Measurements from ENCODE around the gene LRRN4CL. TPM values are rescaled to one million over a fixed set of nuclear protein-coding genes. Genes with fewer than 3 reads are reported as not detected.
"Not testable (repeated sequence)": the region's sequence is repeated elsewhere in the genome, so short reads cannot be mapped to it uniquely, and the experiment has no call there.

LRRN4CL gene
- total RNA-seq: 0.25 TPM in 1 of 2 replicates, not detected in the other

DNA sequence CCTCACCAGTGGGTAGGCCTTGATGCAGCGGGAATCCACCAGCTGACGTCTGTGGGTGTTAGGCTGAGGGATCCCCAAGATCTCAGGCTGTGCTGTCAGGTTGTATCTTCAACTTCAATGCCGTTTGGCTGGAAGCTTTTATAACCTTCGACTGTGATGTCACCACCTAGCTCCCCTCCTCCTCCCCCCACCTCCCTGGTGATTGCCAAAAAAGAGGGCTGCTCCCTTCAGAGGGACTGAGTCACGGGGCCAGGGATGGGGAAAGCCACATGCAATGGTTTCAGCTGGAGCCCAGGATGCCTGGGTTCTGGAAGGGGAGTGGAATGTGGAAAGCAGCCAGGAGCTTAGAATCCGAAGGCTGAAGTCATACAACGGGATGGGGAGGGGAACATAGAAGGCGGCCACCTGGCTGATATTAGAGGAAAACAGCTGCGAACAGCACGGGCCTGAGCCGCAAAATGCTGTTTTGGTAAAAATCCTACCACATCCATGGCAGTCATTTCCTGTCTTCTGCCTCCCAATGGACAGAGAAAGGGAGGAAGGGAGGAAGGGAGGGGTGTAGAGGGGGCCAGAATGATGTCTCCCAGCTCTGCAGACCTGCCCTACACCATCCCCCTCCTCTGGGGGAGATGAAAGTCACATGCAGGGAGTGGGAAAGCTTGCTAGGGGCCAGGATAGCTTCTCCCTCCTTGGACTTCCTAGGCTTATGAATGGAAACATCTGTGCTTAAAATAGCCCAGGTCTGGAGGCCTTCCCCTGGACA, at the start of gene LRRN4CL:
Gene LRRN4CL (minus strand): TSS at position 110 of the 763 bp plus-strand sequence. CDS start 1,022 bp downstream, outside the sequence.
- TF ChIP-seq, protein P1, sequence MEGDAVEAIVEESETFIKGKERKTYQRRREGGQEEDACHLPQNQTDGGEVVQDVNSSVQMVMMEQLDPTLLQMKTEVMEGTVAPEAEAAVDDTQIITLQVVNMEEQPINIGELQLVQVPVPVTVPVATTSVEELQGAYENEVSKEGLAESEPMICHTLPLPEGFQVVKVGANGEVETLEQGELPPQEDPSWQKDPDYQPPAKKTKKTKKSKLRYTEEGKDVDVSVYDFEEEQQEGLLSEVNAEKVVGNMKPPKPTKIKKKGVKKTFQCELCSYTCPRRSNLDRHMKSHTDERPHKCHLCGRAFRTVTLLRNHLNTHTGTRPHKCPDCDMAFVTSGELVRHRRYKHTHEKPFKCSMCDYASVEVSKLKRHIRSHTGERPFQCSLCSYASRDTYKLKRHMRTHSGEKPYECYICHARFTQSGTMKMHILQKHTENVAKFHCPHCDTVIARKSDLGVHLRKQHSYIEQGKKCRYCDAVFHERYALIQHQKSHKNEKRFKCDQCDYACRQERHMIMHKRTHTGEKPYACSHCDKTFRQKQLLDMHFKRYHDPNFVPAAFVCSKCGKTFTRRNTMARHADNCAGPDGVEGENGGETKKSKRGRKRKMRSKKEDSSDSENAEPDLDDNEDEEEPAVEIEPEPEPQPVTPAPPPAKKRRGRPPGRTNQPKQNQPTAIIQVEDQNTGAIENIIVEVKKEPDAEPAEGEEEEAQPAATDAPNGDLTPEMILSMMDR (IDR thresholded peaks at IDR 0.05; ENCODE audit: insufficient read depth, low read length, poor library complexity, severe bottlenecking): no peak
- DNase-seq (ENCODE audit: low read depth): no peak
- no peak within 1 kb of the TSS for H3K4me3 ChIP-seq (ENCODE audit: low read depth, low read length)
- peaks cover 6% of the 10 kb centered on the region for H3K27me3 ChIP-seq (ENCODE audit: control insufficient read depth, insufficient read depth, low read length)
- H3K36me3 ChIP-seq (ENCODE audit: control insufficient read depth, insufficient read depth, low read length): no peaks in the 10 kb centered on the region

DNA sequence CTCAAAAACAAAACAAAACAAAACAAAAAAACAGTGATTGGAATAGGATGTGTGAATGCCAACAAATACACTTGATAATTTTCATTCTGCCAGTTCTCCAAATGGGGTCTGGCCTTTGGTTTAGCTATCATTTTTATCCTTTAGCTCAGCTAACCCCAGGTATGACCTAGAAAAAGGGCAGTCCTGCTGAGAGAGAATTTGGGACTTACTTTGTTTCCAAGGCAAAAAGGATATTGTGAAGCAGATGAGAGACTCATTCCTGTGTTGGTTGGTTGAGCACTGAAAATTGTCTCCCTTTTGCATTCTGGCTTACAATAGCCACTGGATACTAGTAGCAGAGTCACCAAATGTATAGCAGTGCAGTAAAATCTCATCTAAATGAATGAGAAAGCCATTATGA, 47.9 kb upstream of the LRRN4CL start:
- TF ChIP-seq, protein P1 (IDR thresholded peaks at IDR 0.05; ENCODE audit: insufficient read depth, low read length, poor library complexity, severe bottlenecking): no peak
- Histone ChIP-seq H3K36me3 (ENCODE audit: control insufficient read depth, insufficient read depth, low read length) (peaks cover 1% of the 10 kb centered on the region), H3K4me3 (ENCODE audit: low read depth, low read length) (no peak overlapping the region), H3K27me3 (ENCODE audit: control insufficient read depth, insufficient read depth, low read length) (no peaks in the 10 kb centered on the region)
- DNase-seq (ENCODE audit: low read depth): no peak

DNA sequence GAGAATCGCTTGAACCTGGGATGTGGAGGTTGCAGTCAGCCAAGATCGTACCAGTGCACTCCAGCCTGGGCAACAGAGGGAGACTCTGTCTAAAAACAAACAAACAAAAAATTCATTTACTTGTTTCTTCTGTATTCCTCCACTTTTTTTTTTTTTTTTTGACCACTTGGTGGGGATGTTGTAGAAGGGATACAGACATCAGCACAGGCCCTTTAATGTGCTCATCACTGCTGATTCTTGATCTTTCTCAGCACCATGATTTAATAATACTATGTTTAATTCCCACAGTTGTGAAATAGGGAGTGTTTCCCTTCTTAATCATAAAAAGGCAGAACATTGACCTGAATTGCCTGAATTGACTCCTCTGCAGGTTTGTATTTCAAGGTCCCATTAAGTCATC, 43.5 kb upstream of the LRRN4CL start:
- Histone ChIP-seq H3K27me3 (ENCODE audit: control insufficient read depth, insufficient read depth, low read length) (no peaks in the 10 kb centered on the region), H3K36me3 (ENCODE audit: control insufficient read depth, insufficient read depth, low read length) (peaks cover 1% of the 10 kb centered on the region), H3K4me3 (ENCODE audit: low read depth, low read length) (no peak overlapping the region)
- TF ChIP-seq, protein P1 (IDR thresholded peaks at IDR 0.05; ENCODE audit: insufficient read depth, low read length, poor library complexity, severe bottlenecking): no peak
- DNase-seq (ENCODE audit: low read depth): no peak

DNA sequence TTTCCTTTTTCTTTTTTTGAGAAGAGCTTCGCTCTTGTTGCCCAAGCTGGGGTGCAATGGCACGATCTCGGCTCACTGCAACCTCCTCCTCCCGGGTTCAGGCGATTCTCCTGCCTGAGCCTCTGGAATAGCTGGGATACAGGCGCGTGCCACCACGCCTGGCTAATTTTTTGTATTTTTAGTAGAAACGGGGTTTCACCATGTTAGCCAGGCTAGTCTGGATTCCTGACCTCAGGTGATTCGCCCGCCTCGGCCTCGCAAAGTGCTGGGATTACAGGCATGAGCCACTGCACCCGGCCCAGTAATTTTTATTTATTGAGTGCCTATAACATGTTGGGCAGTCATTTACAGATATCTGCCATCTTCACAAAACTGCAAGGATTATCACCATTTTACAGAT, 40.7 kb upstream of the LRRN4CL start:
- H3K27me3 ChIP-seq (ENCODE audit: control insufficient read depth, insufficient read depth, low read length); DNase-seq (ENCODE audit: low read depth); H3K36me3 ChIP-seq (ENCODE audit: control insufficient read depth, insufficient read depth, low read length): not testable (repeated sequence)
- peak overlapping the region; percentile 96 for H3K4me3 ChIP-seq (ENCODE audit: low read depth, low read length)

DNA sequence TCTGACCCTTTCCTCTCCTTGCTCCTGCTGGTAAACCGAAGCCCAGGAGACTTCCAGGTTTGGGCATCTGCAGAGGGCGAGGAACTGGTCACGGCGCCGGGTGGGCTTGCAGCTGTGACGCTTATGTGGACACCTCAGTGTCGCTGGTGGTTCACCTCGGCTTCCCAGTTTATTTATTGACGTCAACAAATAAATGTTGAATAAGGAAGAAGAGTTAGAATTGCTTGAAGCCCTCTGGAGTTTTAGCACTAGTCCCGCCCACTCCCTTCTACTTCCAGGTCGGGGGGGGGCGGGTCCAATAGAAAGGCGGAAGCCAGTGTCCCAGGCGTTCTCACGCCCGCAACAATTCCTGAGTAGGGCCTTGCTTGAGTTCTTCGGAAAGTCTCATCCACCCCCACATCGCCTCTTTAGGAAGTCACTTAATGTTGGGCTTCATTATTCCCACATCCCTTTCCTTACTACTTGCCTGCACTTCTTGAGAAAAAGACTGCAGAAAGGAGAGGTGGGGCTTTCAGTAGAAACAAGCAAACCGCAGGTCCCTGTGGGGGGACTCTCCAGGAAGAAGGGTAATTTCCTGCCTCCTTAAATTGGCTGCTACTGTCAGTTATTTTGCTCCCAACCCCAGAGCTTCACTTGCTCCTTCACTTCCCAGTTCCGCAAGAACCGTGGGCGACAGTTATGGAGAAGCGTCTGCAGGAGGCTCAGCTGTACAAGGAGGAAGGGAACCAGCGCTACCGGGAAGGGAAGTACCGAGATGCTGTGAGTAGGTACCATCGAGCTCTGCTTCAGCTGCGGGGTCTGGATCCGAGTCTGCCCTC, 39.0 kb upstream of the LRRN4CL start, which contains the start of gene TTC9C:
Gene TTC9C (plus strand): TSS at position 316 of the 818 bp plus-strand sequence. CDS start 363 bp downstream, at position 679.
- Histone ChIP-seq H3K36me3 (ENCODE audit: control insufficient read depth, insufficient read depth, low read length) (no peaks in the 10 kb centered on the region), H3K27me3 (ENCODE audit: control insufficient read depth, insufficient read depth, low read length) (no peaks in the 10 kb centered on the region), H3K4me3 (ENCODE audit: low read depth, low read length) (peak within 1 kb of the TSS; percentile 96)
- TF ChIP-seq, protein P1 (IDR thresholded peaks at IDR 0.05; ENCODE audit: insufficient read depth, low read length, poor library complexity, severe bottlenecking): no peak
- peak; percentile 60 for DNase-seq (ENCODE audit: low read depth)

DNA sequence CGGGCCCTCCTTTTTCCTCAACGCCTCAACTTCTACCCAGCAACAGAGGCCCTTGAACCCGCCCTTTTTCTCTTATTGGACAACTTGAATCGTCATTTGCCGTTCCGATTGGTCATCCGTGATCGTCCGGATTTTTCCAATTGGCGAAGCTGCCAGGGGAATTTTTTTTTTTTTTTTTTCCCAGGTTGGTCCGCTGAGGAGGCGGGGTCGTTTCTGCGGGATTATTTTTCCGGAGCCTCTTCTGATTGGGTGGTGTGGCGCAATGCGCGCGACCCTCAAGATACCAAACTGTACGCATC, 38.5 kb upstream of the LRRN4CL start:
- DNase-seq (ENCODE audit: low read depth): peak; percentile 86
- TF ChIP-seq, protein P1 (IDR thresholded peaks at IDR 0.05; ENCODE audit: insufficient read depth, low read length, poor library complexity, severe bottlenecking): no peak
- no peaks in the 10 kb centered on the region for H3K36me3 ChIP-seq (ENCODE audit: control insufficient read depth, insufficient read depth, low read length)
- H3K27me3 ChIP-seq (ENCODE audit: control insufficient read depth, insufficient read depth, low read length): no peaks in the 10 kb centered on the region
- peak overlapping the region; percentile 96 for H3K4me3 ChIP-seq (ENCODE audit: low read depth, low read length)
